ENCODE results near the gene MICB. TPM values are rescaled to one million over a fixed set of nuclear protein-coding genes. Genes with fewer than 3 reads are reported as not detected.

The MICB gene
- total and polyA plus RNA-seq, 4 donors, result 3.8 to 10.2 (median 7.4) TPM

DNA sequence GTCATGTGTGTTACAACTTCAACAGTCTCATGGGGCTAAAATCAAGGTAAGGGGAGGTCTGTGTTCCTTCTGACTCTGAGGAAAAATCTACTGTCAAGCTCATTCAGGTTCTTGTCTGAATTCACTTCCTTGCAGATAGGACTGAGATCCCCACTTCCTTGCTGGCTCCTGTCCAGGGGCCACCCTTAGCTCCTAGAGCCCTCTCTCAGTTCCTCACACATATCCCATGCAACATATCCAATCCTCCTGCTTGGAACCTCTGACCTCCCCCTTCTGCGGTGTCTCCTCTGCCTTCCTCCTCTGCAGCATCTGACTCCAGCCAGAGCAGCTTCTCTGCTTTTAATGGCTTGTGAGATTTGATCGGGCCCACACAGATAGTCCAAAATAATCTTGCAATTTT, 27.1 kb upstream of the MICB start:
- no peaks in the 10 kb centered on the region for H3K36me3 ChIP-seq (ENCODE audit: control insufficient read depth in 4 of 4, insufficient read depth in 4 of 4, low read length in 4 of 4)
- H3K4me3 ChIP-seq, result no peak overlapping the region
- DNase-seq (no peak), ATAC-seq (ENCODE audit: insufficient read depth, low FRiP score) (no peak)
- H3K27me3 ChIP-seq (ENCODE audit: control insufficient read depth in 3 of 3, insufficient read depth in 3 of 3, low read length in 2 of 3), result no peaks in the 10 kb centered on the region
- peaks cover 0 to 17% (median 0%) of the 10 kb centered on the region in 5 donors for H3K4me1 ChIP-seq (ENCODE audit: control insufficient read depth in 5 of 5, insufficient read depth in 5 of 5, low read length in 5 of 5)
- no peak overlapping the region for H3K27ac ChIP-seq (ENCODE audit: low read depth in 1 of 2, low read length in 1 of 2)
- no peak overlapping the region for H3K9ac ChIP-seq (ENCODE audit: insufficient read depth in 1 of 2, low read length in 2 of 2)
- TF ChIP-seq, protein P1, sequence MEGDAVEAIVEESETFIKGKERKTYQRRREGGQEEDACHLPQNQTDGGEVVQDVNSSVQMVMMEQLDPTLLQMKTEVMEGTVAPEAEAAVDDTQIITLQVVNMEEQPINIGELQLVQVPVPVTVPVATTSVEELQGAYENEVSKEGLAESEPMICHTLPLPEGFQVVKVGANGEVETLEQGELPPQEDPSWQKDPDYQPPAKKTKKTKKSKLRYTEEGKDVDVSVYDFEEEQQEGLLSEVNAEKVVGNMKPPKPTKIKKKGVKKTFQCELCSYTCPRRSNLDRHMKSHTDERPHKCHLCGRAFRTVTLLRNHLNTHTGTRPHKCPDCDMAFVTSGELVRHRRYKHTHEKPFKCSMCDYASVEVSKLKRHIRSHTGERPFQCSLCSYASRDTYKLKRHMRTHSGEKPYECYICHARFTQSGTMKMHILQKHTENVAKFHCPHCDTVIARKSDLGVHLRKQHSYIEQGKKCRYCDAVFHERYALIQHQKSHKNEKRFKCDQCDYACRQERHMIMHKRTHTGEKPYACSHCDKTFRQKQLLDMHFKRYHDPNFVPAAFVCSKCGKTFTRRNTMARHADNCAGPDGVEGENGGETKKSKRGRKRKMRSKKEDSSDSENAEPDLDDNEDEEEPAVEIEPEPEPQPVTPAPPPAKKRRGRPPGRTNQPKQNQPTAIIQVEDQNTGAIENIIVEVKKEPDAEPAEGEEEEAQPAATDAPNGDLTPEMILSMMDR (IDR thresholded peaks at IDR 0.05; ENCODE audit: control extremely low read depth, extremely low read depth), result no peak
- no peaks in the 10 kb centered on the region for H3K9me3 ChIP-seq (ENCODE audit: control insufficient read depth in 4 of 4, insufficient read depth in 3 of 4, low read length in 3 of 4)
- 85 to 90% methylated on average over 2 of the region's 2 CpGs for WGBS, 2 donors

DNA sequence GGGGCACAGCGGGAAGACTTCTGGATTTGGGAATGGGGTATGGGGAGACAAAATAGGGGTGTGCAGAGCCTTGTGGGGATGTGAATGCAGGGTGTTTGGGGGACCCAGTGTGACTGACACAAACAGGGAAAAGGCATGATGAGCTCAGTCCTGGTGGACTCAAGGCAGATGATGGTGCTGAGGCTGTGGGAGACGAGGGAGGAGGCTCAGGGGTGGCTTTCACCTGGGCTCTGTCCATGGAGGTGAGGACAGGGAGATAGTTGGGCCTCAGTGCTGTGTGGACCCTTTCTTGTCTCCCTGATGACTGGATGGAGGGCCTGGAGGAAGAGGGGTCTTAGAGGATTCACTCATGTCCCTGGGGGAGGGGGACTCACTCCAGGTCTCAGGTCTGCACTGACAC, 26.2 kb upstream of the MICB start:
- ATAC-seq (ENCODE audit: insufficient read depth, low FRiP score) (no peak), DNase-seq (no peak)
- Histone ChIP-seq H3K27me3 (ENCODE audit: control insufficient read depth in 3 of 3, insufficient read depth in 3 of 3, low read length in 2 of 3) (peaks cover 0 to 2% (median 0%) of the 10 kb centered on the region in 3 donors), H3K4me1 (ENCODE audit: control insufficient read depth in 5 of 5, insufficient read depth in 5 of 5, low read length in 5 of 5) (peaks cover 0 to 14% (median 0%) of the 10 kb centered on the region in 5 donors), H3K4me3 (no peak overlapping the region), H3K27ac (ENCODE audit: low read depth in 1 of 2, low read length in 1 of 2) (no peak overlapping the region), H3K9me3 (ENCODE audit: control insufficient read depth in 4 of 4, insufficient read depth in 3 of 4, low read length in 3 of 4) (no peaks in the 10 kb centered on the region), H3K9ac (ENCODE audit: insufficient read depth in 1 of 2, low read length in 2 of 2) (no peak overlapping the region), H3K36me3 (ENCODE audit: control insufficient read depth in 4 of 4, insufficient read depth in 4 of 4, low read length in 4 of 4) (no peaks in the 10 kb centered on the region)
- TF ChIP-seq, protein P1 (IDR thresholded peaks at IDR 0.05; ENCODE audit: control extremely low read depth, extremely low read depth), result no peak
- WGBS, 2 donors, result 69 to 71% methylated on average over 2 of the region's 2 CpGs

DNA sequence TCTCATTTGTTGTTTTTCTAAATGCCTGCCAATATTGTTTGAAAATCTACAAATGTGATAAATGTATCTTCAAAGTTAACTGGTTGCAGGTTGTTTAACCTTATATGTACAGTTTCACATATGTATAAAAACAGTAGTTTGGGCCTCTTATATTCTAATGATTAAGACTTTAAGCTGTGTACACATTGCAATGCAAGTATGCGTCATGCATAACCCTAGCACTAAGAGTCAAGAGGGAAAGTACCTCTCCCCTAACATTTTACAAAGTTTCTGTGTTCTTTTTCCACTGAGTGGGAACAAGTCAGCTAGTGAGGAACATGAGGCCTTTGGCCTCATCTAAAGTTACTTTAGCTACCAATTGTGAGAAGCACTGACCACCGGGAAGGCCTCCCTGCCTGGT, 25.7 kb upstream of the MICB start:
- H3K4me1 ChIP-seq (ENCODE audit: control insufficient read depth in 5 of 5, insufficient read depth in 5 of 5, low read length in 5 of 5), result peaks cover 0 to 10% (median 0%) of the 10 kb centered on the region in 5 donors
- TF ChIP-seq, protein P1 (IDR thresholded peaks at IDR 0.05; ENCODE audit: control extremely low read depth, extremely low read depth), result no peak
- DNase-seq (no peak), ATAC-seq (ENCODE audit: insufficient read depth, low FRiP score) (no peak)
- H3K9me3 ChIP-seq (ENCODE audit: control insufficient read depth in 4 of 4, insufficient read depth in 3 of 4, low read length in 3 of 4), result no peaks in the 10 kb centered on the region
- H3K27me3 ChIP-seq (ENCODE audit: control insufficient read depth in 3 of 3, insufficient read depth in 3 of 3, low read length in 2 of 3), result peaks cover 0 to 6% (median 0%) of the 10 kb centered on the region in 3 donors
- H3K36me3 ChIP-seq (ENCODE audit: control insufficient read depth in 4 of 4, insufficient read depth in 4 of 4, low read length in 4 of 4), result no peaks in the 10 kb centered on the region
- no peak overlapping the region for H3K27ac ChIP-seq (ENCODE audit: low read depth in 1 of 2, low read length in 1 of 2)
- WGBS, 2 donors, result 48 to 85% methylated on average over 2 of the region's 2 CpGs
- H3K9ac ChIP-seq (ENCODE audit: insufficient read depth in 1 of 2, low read length in 2 of 2), result no peak overlapping the region
- H3K4me3 ChIP-seq, result no peak overlapping the region

DNA sequence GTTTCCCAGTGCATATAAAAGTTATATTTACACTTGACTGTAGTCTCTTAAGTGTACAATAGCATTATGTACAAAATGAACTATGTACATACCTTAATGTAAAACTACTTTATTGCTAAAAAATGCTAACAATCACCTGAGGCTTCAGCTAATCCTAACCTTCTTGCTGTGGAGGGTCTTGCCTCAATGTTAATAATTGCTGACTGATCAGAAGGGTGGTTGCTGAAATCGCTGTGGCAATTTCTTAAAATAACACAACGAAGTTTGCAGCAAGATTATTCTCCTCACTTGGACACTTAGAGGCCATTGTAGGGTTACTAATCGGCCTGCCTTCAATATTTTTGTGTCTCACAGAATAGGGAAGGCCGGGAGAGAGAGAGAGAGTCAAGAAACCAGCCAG, 24.7 kb upstream of the MICB start:
- TF ChIP-seq, protein P1 (IDR thresholded peaks at IDR 0.05; ENCODE audit: control extremely low read depth, extremely low read depth), result no peak
- Histone ChIP-seq H3K9ac (ENCODE audit: insufficient read depth in 1 of 2, low read length in 2 of 2) (no peak overlapping the region), H3K4me3 (no peak overlapping the region), H3K36me3 (ENCODE audit: control insufficient read depth in 4 of 4, insufficient read depth in 4 of 4, low read length in 4 of 4) (no peaks in the 10 kb centered on the region), H3K27me3 (ENCODE audit: control insufficient read depth in 3 of 3, insufficient read depth in 3 of 3, low read length in 2 of 3) (peaks cover 0 to 11% (median 0%) of the 10 kb centered on the region in 3 donors), H3K4me1 (ENCODE audit: control insufficient read depth in 5 of 5, insufficient read depth in 5 of 5, low read length in 5 of 5) (peaks cover 0 to 8% (median 0%) of the 10 kb centered on the region in 5 donors), H3K27ac (ENCODE audit: low read depth in 1 of 2, low read length in 1 of 2) (no peak overlapping the region), H3K9me3 (ENCODE audit: control insufficient read depth in 4 of 4, insufficient read depth in 3 of 4, low read length in 3 of 4) (no peaks in the 10 kb centered on the region)
- ATAC-seq (ENCODE audit: insufficient read depth, low FRiP score) (no peak), DNase-seq (no peak)
- WGBS, 2 donors, result 86 to 91% methylated on average over 4 of the region's 4 CpGs
